ENCODE results near the gene DTX1.
"Not testable (repeated sequence)": the region's sequence is repeated elsewhere in the genome, so short reads cannot be mapped to it uniquely, and the experiment has no call there.

DTX1 gene

GRCh38 chr12:113137861-113138783, 81.6 kb downstream of the DTX1 start:
- no peak overlapping the region for H3K4me3 ChIP-seq (ENCODE audit: low read depth, low read length)
- in situ Hi-C loops (cut with HindIII; ENCODE audit: low sequenced_read_pairs), result no loop called here
- DNase-seq (ENCODE audit: low read depth, low spot score), result no peak
- TF ChIP-seq CTCF (IDR thresholded peaks at IDR 0.05; ENCODE audit: low read depth, low read length), result no peak

GRCh38 chr12:113138826-113139225, 82.3 kb downstream of the DTX1 start:
- in situ Hi-C loops (cut with HindIII; ENCODE audit: low sequenced_read_pairs), result no loop called here
- no peak for DNase-seq (ENCODE audit: low read depth, low spot score)
- no peak overlapping the region for H3K4me3 ChIP-seq (ENCODE audit: low read depth, low read length)
- TF ChIP-seq CTCF (IDR thresholded peaks at IDR 0.05; ENCODE audit: low read depth, low read length), result no peak

GRCh38 chr12:113140706-113141105, 84.2 kb downstream of the DTX1 start:
- no peak for DNase-seq (ENCODE audit: low read depth, low spot score)
- no peak overlapping the region for H3K4me3 ChIP-seq (ENCODE audit: low read depth, low read length)
- in situ Hi-C loops (cut with HindIII; ENCODE audit: low sequenced_read_pairs), result no loop called here
- TF ChIP-seq CTCF (IDR thresholded peaks at IDR 0.05; ENCODE audit: low read depth, low read length), result no peak

- DNase-seq (ENCODE audit: low read depth, low spot score); in situ Hi-C loops (cut with HindIII; ENCODE audit: low sequenced_read_pairs); H3K4me3 ChIP-seq (ENCODE audit: low read depth, low read length): not testable (repeated sequence)
Observed at GRCh38 chr12:113141716-113142115, 85.2 kb downstream of the DTX1 start.

GRCh38 chr12:113142173-113142885, 85.8 kb downstream of the DTX1 start:
- DNase-seq (ENCODE audit: low read depth, low spot score), result no peak
- no peak for TF ChIP-seq CTCF (IDR thresholded peaks at IDR 0.05; ENCODE audit: low read depth, low read length)
- H3K4me3 ChIP-seq (ENCODE audit: low read depth, low read length), result no peak overlapping the region

GRCh38 chr12:113142886-113143332, 86.4 kb downstream of the DTX1 start:
- H3K4me3 ChIP-seq (ENCODE audit: low read depth, low read length), result no peak overlapping the region
- in situ Hi-C loops (cut with HindIII; ENCODE audit: low sequenced_read_pairs), result no loop called here
- no peak for DNase-seq (ENCODE audit: low read depth, low spot score)
- no peak for TF ChIP-seq CTCF (IDR thresholded peaks at IDR 0.05; ENCODE audit: low read depth, low read length)

More at GRCh38 chr12:113142173-113142885, 85.8 kb downstream of the DTX1 start:
- in situ Hi-C loops (cut with HindIII; ENCODE audit: low sequenced_read_pairs), result no loop called here

- no peak for DNase-seq (ENCODE audit: low read depth, low spot score)
- H3K4me3 ChIP-seq (ENCODE audit: low read depth, low read length), result no peak overlapping the region
- in situ Hi-C loops (cut with HindIII; ENCODE audit: low sequenced_read_pairs), result no loop called here
- TF ChIP-seq CTCF (IDR thresholded peaks at IDR 0.05; ENCODE audit: low read depth, low read length), result no peak
Observed at GRCh38 chr12:113143959-113144358, 87.4 kb downstream of the DTX1 start.

All from astrocyte of the spinal cord (primary cell).